GM12865 (cell line): ENCODE data around the gene PLPP7.
A peak's percentile ranks its signal among the peaks of the same experiment; 100 is the strongest.
"Not testable (repeated sequence)": the region's sequence is repeated elsewhere in the genome, so short reads cannot be mapped to it uniquely, and the experiment has no call there.

Source experiments
- DNase-seq: peaks from one replicate; pipeline ENCODE4 v3.0.0; 2010; ENCODE audit warnings: low read depth
- H3K4me3 ChIP-seq: 2 replicates; pipeline ENCODE4 v1.5.1; 2011; ENCODE audit warnings: mild to moderate bottlenecking, low read depth, low read length, control low read depth
- CTCF ChIP-seq: IDR thresholded peaks from 2 replicates; pipeline ENCODE4 v1.5.1; 2011; ENCODE audit warnings: low read length, control low read depth, low read depth, inconsistent platforms; ENCODE audit not compliant: insufficient read depth; ENCODE audit errors: missing control alignments

The PLPP7 gene

GRCh38 chr9:131270171-131271015 lies 19.1 kb upstream of the PLPP7 start:
- TF ChIP-seq CTCF: no peak
- peak overlapping the region; percentile 79 for H3K4me3 ChIP-seq
- peak; percentile 82 for DNase-seq

- peak overlapping the region; percentile 79 for H3K4me3 ChIP-seq
- not testable (repeated sequence) for DNase-seq
Observed at GRCh38 chr9:131271016-131271273, 18.6 kb upstream of the PLPP7 start.

GRCh38 chr9:131271506-131271931 lies 18.0 kb upstream of the PLPP7 start:
- no peak for TF ChIP-seq CTCF
- H3K4me3 ChIP-seq: peak overlapping the region; percentile 79
- no peak for DNase-seq

- peak overlapping the region; percentile 79 for H3K4me3 ChIP-seq
- no peak for TF ChIP-seq CTCF
Observed at GRCh38 chr9:131272212-131272611, 17.3 kb upstream of the PLPP7 start.

GRCh38 chr9:131273146-131273855 lies 16.2 kb upstream of the PLPP7 start:
- peak overlapping the region; percentile 79 for H3K4me3 ChIP-seq
- peak; percentile 73 for DNase-seq
- TF ChIP-seq CTCF: peak; percentile 13

More at GRCh38 chr9:131272212-131272611, 17.3 kb upstream of the PLPP7 start:
- peak; percentile 35 for DNase-seq

GRCh38 chr9:131273856-131274673 lies 15.5 kb upstream of the PLPP7 start:
- no peak for TF ChIP-seq CTCF
- DNase-seq: peak; percentile 65
- H3K4me3 ChIP-seq: peak overlapping the region; percentile 79
